ENCODE data around the gene STK35. TPM values are rescaled to one million over a fixed set of nuclear protein-coding genes. Genes with fewer than 3 reads are reported as not detected.

Gene STK35
- total RNA-seq, 1 donor from 2014 or later: 11.3 TPM

- DNase-seq (ENCODE audit: low read depth in 2 of 2): no peak
These were observed 2.6 kb downstream of the STK35 start for GRCh38 chr20:2104236-2104635.

GRCh38 chr20:2108498-2108897 lies 6.9 kb downstream of the STK35 start:
- DNase-seq (ENCODE audit: low read depth in 2 of 2): no peak

DNA sequence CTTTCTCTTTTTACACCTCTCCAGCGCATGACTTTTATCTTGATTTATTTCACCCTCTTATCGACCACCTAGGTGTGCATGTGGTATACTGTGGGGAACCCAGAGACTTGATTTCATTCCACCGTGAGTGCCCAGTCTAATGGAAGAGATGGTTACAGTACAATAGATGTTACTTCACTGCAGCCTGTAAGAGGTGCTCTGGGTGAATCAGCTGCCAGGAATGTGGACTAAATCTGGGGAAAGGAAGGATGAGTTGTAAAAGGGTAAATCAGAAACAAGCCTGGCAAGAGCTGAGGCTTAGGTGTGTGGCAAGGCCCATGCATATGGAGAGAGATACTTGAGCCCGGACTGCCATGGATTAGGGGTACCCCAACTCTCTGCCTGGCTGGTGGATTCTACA lies 7.4 kb downstream of the STK35 start:
- DNase-seq (ENCODE audit: low read depth in 2 of 2): peak; percentile 23 to 41

GRCh38 chr20:2109425-2110210 lies 8.0 kb downstream of the STK35 start:
- DNase-seq (ENCODE audit: low read depth in 2 of 2): peak; percentile 22 to 52

- no peak for DNase-seq (ENCODE audit: low read depth in 2 of 2)
These were observed 11.3 kb downstream of the STK35 start for GRCh38 chr20:2112910-2113309.

DNA sequence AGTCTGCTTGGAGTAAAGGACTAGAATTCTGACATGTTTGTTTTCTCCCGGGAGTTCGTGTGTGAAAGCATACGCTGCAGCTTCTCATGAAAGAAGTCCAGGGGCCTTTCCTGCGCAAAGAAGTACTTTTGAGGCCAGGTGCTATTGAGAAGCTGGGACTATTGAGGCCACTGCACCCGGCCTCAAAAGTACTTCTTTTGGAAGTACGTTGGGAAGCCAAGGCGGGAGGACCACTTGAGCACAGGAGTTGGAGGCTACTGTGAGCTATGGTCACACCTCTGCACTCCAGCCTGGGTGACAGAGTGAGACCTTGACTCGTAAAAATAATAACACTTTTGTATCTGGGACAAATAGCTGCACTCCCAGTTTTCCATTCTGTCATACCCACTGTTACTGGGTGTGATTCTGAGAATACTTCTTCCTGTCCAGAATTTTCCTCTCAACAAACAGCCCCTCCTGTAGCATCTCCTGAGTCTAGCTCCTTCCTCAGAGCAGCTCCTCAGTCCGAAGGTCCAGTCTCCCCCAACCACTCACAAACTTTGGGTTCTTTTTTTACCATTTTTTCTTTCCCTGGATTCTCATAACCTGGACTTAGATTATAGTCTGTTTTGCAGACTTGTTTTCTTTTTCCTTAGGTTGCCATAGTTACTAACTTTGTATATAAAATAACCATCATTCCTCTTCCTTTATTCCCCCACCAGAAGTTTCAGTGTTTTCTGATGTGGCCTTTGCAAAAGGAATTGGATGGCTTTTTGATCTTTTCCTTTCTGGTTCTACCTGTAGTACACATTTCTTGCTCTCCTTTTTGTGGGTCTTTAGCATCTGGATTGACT lies 12.7 kb downstream of the STK35 start:
- peak in 1 of 2 donors; percentile 12 for DNase-seq (ENCODE audit: low read depth in 2 of 2)

DNA sequence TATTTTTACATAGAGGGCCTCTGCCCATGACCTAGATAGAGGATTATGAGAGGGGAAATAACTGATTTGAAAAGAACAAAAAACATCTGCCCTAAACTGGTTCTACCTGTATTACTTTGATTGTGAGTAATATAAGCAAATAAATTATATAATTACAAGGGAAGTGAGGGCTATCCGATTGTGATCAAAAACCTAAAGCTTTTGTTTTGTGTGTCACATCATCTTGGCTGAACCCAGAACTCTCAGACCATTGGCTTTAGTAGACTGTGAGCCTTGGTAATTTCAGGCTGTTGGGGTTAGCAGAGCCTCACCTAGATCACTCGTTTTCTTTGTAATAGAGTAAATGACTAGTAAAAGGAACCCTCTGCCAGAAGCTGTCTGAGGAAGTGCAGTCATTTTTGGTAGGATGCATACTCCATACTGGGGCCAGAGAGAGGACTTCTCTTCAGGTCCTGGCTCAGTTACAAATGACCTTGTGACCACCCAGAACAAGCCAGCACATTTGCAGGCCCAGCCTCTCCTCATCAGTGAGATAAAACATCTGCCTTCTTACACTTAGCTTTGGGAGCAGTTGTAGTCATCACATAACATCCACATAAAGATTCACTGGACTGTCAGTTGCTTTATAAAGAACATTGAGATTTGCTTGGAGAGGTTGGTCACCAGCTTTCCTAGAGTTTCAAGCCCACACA lies 13.5 kb downstream of the STK35 start:
- no peak for DNase-seq (ENCODE audit: low read depth in 2 of 2)

DNA sequence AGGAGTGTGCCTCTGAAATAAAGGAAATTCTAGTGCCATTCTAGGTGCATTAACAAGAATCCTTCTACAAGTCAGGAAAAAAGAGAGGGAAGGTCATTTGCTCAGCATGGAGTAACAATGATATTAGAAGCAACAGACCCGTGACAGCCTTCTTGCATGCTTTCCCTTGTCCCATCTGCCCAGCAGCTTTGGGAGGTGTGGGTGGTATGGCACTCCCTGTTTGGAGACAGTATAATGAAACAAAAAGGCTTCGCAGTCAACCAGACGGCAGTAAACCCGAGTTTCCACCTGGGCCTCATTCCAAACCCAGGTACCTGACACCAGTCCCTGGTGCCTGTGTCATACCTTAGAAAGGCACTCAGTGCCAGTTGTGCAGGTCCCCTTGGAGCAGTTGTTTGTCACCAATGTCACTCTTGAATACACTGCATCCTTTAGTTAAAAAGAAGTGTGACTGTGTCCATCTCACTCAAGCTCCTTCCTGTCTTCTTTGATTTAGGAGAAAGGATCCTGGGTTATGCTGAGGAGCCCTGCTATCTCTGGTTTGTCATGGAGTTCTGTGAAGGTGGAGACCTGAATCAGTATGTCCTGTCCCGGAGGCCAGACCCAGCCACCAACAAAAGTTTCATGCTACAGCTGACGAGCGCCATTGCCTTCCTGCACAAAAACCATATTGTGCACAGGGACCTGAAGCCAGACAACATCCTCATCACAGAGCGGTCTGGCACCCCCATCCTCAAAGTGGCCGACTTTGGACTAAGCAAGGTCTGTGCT lies 14.7 kb downstream of the STK35 start:
- DNase-seq (ENCODE audit: low read depth in 2 of 2): no peak

DNA sequence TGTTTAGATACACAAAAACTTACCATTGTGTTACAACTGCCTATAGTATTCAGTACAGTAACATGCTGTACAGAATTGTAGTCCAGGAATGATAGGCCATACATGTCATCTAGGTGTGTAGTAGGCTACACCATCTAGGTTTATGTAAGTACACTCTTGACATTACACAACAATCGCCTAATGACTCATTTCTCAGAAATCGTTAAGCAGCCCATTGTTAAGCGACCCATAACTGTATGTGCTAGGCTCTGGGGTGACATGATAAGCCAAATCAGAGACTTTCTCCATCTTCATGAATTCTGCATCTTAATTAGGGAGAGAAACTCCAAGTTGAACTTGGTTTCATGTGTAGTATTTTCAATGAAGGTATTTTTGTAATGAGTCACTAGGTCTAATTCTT lies 17.2 kb downstream of the STK35 start:
- DNase-seq (ENCODE audit: low read depth in 2 of 2): no peak

GRCh38 chr20:2122936-2123335 lies 21.3 kb downstream of the STK35 start:
- DNase-seq (ENCODE audit: low read depth in 2 of 2): no peak

GRCh38 chr20:2123720-2124119 lies 22.1 kb downstream of the STK35 start:
- DNase-seq (ENCODE audit: low read depth in 2 of 2): no peak

DNA sequence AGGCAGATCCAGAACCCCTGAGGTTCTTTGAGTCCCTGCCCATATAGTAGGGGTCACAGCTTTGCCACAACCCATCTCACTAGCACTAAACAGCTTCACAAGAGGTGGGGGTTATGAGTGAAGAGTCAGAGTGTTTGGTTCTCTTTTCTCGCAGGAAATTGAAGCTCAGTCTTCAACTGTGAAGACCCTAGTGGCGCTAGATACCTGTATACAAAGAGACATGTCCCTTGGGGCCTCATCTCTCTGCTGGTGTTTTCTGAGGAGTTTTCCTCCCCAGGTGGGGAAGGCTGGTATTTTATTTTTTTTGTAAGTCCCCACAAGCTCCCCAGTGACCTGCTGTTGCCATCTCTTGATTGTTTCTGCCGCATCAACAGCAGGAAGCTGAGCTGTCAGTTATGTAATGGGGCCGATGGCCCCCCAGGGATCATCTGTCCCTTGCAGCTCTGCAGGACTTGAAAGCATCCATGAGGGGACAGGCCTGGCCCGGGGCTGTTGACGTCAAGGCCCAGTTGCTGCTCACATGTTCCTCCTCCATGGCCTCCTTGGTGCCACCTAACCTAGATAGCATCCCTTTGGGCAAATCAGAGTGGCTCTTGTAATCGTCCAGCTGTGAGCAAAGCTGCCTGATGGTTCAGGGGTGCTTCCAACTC lies 23.1 kb downstream of the STK35 start:
- no peak for DNase-seq (ENCODE audit: low read depth in 2 of 2)

- DNase-seq (ENCODE audit: low read depth in 2 of 2): no peak
These were observed 24.0 kb downstream of the STK35 start for GRCh38 chr20:2125474-2126112.

DNA sequence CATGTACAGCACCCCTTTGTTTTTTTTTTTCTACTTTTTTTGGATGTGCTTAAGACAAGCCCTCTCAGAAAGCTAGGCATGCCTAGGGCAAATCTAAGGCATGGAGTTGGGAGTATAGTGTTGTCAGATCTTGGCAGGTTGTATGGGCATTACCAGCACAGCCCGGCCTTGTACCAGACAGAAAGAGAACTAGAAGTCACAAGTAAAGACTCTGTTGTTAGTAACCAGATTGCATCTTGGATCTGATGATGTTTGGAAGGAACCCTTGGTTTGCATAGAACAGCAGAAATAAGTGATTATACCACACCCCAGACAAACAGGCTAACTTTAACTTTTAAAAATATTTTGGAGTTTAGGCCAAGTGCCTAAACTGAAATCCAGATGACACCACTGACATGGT lies 25.6 kb downstream of the STK35 start:
- no peak for DNase-seq (ENCODE audit: low read depth in 2 of 2)

- DNase-seq (ENCODE audit: low read depth in 2 of 2): no peak
These were observed 26.9 kb downstream of the STK35 start for GRCh38 chr20:2128542-2128941.

GRCh38 chr20:2130062-2130591 lies 28.5 kb downstream of the STK35 start:
- no peak for DNase-seq (ENCODE audit: low read depth in 2 of 2)

DNA sequence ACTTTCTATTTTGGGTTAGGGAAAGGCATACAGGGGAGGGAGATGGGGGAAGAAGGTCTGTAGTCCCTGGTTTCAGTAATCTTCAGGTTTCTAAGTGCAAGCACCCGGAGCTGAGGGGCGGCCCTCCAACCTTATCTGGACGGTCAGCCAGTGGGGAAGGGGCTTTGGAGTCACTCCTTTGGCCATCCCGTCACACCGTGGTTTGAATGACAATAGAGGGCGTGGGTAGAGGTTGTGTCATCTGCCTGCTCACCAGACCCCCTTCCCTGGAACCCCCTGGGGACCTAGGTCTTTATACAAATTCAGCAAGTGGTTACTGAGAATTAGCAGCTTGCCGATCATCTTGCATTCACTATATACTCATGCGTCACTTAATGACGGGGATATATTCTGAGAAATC lies 29.1 kb downstream of the STK35 start:
- no peak for DNase-seq (ENCODE audit: low read depth in 2 of 2)

DNA sequence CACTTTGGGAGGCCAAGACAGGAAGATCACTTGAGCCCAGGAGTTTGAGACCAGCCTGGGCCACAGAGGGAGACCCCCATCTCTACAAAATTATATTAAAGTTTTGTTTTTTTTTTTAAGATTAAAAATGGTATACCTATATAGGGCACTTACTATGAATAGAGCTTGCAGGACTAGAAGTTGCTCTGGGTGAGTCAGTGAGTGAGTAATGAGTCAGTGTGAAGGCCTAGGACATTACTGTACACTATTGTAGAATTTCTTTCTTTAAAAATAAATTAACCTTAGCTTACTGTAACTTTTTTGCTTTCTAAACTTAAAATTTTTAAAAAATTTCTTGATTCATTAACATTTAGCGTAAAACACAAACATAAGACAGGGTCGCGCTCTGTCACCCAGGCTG lies 29.7 kb downstream of the STK35 start:
- peak in 1 of 2 donors; percentile 29 for DNase-seq (ENCODE audit: low read depth in 2 of 2)

DNA sequence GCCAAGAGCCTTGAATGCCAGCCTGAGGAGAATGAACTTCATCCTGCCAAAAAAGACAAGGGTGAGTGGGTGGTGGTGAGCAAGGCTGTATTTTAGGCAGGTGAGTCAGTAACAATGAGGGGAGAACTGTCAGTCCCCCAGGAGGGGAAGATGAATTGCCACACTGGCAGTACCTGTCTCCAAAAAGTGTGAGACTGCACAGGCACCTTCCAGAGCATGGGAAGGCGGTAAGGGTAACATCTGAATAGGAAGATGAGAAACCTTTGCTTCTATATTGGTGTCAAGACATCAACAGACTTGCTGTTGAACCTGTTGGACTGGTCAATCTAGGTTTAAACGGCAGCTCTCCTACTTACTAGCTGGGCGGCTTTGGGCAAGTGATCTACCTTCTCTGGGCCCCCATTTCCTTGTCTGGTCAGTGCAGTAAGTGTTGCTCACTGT lies 30.9 kb downstream of the STK35 start:
- DNase-seq (ENCODE audit: low read depth in 2 of 2): no peak

Measured in dermis microvascular lymphatic vessel endothelial cell (primary cell).